ENCODE measurements around the gene SLC12A2.
A peak's percentile ranks its signal among the peaks of the same experiment; 100 is the strongest.

Gene SLC12A2

GRCh38 chr5:128082551-128083032 lies 974 bp upstream of the SLC12A2 start:
- Mint-ChIP-seq H3K27ac (peak overlapping the region; percentile 93), H3K36me3 (peaks cover 4% of the 10 kb centered on the region), H3K4me1 (peaks cover 38% of the 10 kb centered on the region), H3K9me3 (no peaks in the 10 kb centered on the region), H3K27me3 (no peaks in the 10 kb centered on the region), H3K4me3 (peak overlapping the region; percentile 89)
- ATAC-seq (ENCODE audit: low read depth), result peak; percentile 23
- DNase-seq (ENCODE audit: low spot score in 2 of 2), result no peak

GRCh38 chr5:128083811-128084227 lies 253 bp downstream of the SLC12A2 start:
- peak; percentile 24 for ATAC-seq (ENCODE audit: low read depth)

DNA sequence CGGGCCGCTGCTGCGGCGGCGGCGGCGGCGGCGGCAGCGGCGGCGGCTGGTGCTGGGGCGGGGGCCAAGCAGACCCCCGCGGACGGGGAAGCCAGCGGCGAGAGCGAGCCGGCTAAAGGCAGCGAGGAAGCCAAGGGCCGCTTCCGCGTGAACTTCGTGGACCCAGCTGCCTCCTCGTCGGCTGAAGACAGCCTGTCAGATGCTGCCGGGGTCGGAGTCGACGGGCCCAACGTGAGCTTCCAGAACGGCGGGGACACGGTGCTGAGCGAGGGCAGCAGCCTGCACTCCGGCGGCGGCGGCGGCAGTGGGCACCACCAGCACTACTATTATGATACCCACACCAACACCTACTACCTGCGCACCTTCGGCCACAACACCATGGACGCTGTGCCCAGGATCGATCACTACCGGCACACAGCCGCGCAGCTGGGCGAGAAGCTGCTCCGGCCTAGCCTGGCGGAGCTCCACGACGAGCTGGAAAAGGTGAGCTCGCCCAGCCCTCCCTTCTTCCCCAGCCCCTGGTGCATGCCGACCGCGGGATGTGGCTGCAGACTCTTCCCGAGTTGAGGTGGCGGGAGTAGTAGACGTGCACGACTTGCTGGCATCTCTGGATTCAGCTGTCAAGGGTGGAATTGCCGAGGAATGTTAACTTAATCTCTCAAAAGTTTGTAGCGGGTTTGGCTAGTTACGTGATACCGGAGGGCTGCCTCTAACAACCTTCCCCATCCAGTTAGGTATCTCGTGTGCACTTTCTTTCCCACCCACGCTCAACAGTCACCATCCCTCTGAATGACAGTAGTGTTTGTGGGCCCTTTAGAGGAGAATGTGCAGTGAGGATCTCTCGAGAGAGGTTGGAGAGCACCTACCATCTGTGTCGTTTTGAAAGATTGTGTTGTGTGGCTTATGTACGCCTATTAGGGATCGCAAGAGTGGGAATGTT lies 932 bp downstream of the SLC12A2 start:
- Mint-ChIP-seq H3K27ac (peak overlapping the region; percentile 83), H3K4me3 (peak overlapping the region; percentile 90), H3K4me1 (peaks cover 36% of the 10 kb centered on the region), H3K36me3 (peaks cover 8% of the 10 kb centered on the region), H3K9me3 (no peaks in the 10 kb centered on the region), H3K27me3 (no peaks in the 10 kb centered on the region)
- ATAC-seq (ENCODE audit: low read depth) (no peak), DNase-seq (ENCODE audit: low spot score in 2 of 2) (peak; percentile 18 to 44)

More at GRCh38 chr5:128083811-128084227, 253 bp downstream of the SLC12A2 start:
- Mint-ChIP-seq H3K4me3 (peak overlapping the region; percentile 89), H3K27ac (no peak overlapping the region), H3K36me3 (peaks cover 8% of the 10 kb centered on the region), H3K27me3 (no peaks in the 10 kb centered on the region), H3K9me3 (no peaks in the 10 kb centered on the region), H3K4me1 (peaks cover 40% of the 10 kb centered on the region)
- DNase-seq (ENCODE audit: low spot score in 2 of 2), result no peak

- Mint-ChIP-seq H3K9me3 (no peaks in the 10 kb centered on the region), H3K4me3 (peak overlapping the region; percentile 90), H3K27ac (peak overlapping the region; percentile 83), H3K4me1 (peaks cover 33% of the 10 kb centered on the region), H3K36me3 (peaks cover 9% of the 10 kb centered on the region), H3K27me3 (no peaks in the 10 kb centered on the region)
- ATAC-seq (ENCODE audit: low read depth), result no peak
- DNase-seq (ENCODE audit: low spot score in 2 of 2), result no peak
These were observed 1.8 kb downstream of the SLC12A2 start for GRCh38 chr5:128085413-128085812.

DNA sequence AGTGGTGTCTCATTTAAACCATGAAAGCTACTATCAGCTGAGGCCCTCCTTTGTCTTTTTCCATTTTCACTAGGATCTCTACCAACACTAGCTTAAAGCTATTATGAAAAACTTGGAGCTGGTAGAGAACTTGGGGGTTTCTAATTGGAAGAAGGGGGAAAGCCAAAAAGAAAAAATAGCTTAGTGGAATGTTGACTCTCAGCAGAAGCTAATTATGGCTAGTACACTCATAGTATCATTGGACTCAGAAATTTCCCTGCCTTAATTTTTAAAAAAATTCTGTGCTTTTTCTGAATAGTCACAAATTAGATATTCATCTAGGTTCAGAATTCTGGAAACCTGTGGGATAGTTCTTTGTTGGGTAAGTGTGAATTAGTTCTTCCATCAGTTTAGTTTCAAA lies 8.0 kb downstream of the SLC12A2 start:
- H3K4me1 Mint-ChIP-seq, result peaks cover 33% of the 10 kb centered on the region
- DNase-seq (ENCODE audit: low spot score in 2 of 2) (no peak), ATAC-seq (ENCODE audit: low read depth) (no peak)
- H3K9me3 Mint-ChIP-seq, result peaks cover 2% of the 10 kb centered on the region
- H3K27ac Mint-ChIP-seq, result no peak overlapping the region
- no peak overlapping the region for H3K4me3 Mint-ChIP-seq
- no peaks in the 10 kb centered on the region for H3K27me3 Mint-ChIP-seq
- H3K36me3 Mint-ChIP-seq, result peaks cover 28% of the 10 kb centered on the region

DNA sequence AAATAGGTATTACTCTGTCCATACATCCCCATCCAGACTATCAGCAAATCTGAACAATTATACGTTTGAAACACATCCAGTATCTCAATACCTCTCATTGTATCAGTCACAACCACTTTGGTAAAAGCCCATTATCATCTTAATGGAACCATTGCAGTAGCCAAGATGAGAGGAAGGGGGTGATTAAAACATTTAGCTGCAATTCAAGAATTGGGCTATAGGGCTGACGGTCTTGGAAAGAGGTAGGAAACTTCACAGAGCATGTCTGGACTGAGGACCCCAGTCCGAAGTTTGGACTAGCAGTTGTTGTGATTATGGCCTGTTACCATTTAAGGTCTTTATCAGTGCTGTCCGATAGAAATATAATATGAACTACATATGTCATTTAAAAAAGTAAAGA lies 8.6 kb downstream of the SLC12A2 start:
- ATAC-seq (ENCODE audit: low read depth), result no peak
- H3K4me1 Mint-ChIP-seq, result peaks cover 31% of the 10 kb centered on the region
- H3K9me3 Mint-ChIP-seq, result peaks cover 2% of the 10 kb centered on the region
- no peak overlapping the region for H3K4me3 Mint-ChIP-seq
- H3K27ac Mint-ChIP-seq, result no peak overlapping the region
- H3K36me3 Mint-ChIP-seq, result peaks cover 30% of the 10 kb centered on the region
- H3K27me3 Mint-ChIP-seq, result no peaks in the 10 kb centered on the region
- DNase-seq (ENCODE audit: low spot score in 2 of 2), result no peak

DNA sequence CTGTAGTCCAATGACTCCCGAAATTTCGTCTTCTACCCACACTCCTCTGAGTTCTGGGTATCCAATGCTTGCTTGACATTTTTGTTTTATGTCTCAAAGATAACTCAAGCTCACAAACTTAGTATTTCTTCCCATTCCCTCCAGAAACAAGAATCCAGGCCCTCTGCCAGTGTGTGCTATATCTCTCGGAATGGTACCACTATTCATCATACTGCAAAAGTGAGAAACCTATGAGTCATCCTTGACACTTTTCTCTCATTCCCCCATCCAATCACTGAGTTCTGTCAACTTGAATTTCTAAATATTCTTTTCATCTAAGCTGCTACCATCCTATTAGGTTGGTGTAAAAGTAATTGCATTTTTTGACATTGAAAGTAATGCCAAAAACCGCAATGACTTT lies 9.8 kb downstream of the SLC12A2 start:
- ATAC-seq (ENCODE audit: low read depth), result no peak
- Mint-ChIP-seq H3K4me3 (no peak overlapping the region), H3K27ac (peak overlapping the region; percentile 5), H3K9me3 (peaks cover 7% of the 10 kb centered on the region), H3K4me1 (peaks cover 21% of the 10 kb centered on the region), H3K36me3 (peaks cover 30% of the 10 kb centered on the region), H3K27me3 (no peaks in the 10 kb centered on the region)
- DNase-seq (ENCODE audit: low spot score in 2 of 2), result no peak

DNA sequence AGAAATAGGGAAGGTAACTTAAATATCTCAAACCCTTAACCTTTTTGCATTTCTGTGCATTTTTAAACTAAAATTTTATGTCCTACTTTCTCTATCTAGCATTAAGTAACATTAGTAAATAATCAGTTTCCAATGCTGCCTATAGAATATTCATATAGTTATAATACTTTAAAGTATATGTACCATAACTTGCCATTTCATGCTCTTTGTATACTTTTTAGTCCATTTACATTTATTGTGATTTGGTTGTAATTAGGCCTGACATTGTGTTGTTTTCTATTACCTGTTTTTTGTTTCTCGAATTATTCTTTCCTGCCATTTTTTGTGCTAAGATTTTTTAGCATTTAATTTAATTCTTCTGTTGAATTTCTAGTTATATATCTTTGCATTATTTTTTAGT lies 13.7 kb downstream of the SLC12A2 start:
- Mint-ChIP-seq H3K4me1 (peaks cover 10% of the 10 kb centered on the region), H3K27me3 (no peaks in the 10 kb centered on the region), H3K4me3 (no peak overlapping the region), H3K27ac (no peak overlapping the region), H3K36me3 (peaks cover 30% of the 10 kb centered on the region), H3K9me3 (peaks cover 10% of the 10 kb centered on the region)
- ATAC-seq (ENCODE audit: low read depth) (no peak), DNase-seq (ENCODE audit: low spot score in 2 of 2) (no peak)

GRCh38 chr5:128097781-128098180 lies 14.2 kb downstream of the SLC12A2 start:
- ATAC-seq (ENCODE audit: low read depth) (no peak), DNase-seq (ENCODE audit: low spot score in 2 of 2) (no peak)
- Mint-ChIP-seq H3K4me1 (peaks cover 9% of the 10 kb centered on the region), H3K36me3 (peaks cover 30% of the 10 kb centered on the region), H3K9me3 (peaks cover 10% of the 10 kb centered on the region), H3K4me3 (no peak overlapping the region), H3K27ac (no peak overlapping the region), H3K27me3 (no peaks in the 10 kb centered on the region)

GRCh38 chr5:128099944-128100343 lies 16.4 kb downstream of the SLC12A2 start:
- no peaks in the 10 kb centered on the region for H3K27me3 Mint-ChIP-seq
- H3K4me3 Mint-ChIP-seq, result no peak overlapping the region
- ATAC-seq (ENCODE audit: low read depth), result no peak
- no peaks in the 10 kb centered on the region for H3K4me1 Mint-ChIP-seq
- no peak overlapping the region for H3K27ac Mint-ChIP-seq
- peaks cover 19% of the 10 kb centered on the region for H3K36me3 Mint-ChIP-seq
- DNase-seq (ENCODE audit: low spot score in 2 of 2), result no peak
- peaks cover 8% of the 10 kb centered on the region for H3K9me3 Mint-ChIP-seq

DNA sequence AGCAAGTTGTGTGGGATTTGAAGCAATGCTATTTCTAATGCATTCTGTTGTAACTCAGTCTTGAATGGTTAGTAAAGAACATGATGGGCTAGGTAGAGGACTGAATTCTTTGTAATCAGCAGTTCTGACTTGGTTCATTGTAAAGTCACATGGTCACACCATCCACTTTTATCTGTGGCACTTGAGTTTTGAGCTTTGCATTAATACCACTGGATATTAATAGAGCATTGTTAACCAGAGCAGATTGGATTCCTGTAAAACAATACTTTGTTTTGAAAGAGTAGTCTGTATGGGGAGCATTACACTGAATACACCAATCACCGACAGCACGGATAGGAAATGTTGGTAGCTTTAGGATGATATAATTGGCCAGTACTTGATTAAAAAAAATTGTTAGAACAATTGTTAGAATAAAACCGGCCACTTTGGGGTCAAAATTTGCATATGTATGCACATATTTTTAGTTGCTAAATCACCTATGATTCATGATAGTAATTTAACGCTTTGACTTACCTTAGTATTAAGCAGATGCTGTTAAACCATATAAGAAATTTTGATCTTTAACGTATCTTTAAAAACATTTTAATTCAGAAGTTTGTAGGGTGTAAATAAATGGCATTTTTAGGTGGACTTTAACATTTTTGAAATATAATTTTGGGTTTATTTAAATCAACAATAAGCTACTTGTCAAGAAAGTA lies 17.4 kb downstream of the SLC12A2 start:
- Mint-ChIP-seq H3K4me1 (peaks cover 5% of the 10 kb centered on the region), H3K36me3 (peaks cover 19% of the 10 kb centered on the region), H3K27me3 (no peaks in the 10 kb centered on the region), H3K27ac (no peak overlapping the region), H3K9me3 (peaks cover 8% of the 10 kb centered on the region), H3K4me3 (no peak overlapping the region)
- ATAC-seq (ENCODE audit: low read depth) (no peak), DNase-seq (ENCODE audit: low spot score in 2 of 2) (no peak)

DNA sequence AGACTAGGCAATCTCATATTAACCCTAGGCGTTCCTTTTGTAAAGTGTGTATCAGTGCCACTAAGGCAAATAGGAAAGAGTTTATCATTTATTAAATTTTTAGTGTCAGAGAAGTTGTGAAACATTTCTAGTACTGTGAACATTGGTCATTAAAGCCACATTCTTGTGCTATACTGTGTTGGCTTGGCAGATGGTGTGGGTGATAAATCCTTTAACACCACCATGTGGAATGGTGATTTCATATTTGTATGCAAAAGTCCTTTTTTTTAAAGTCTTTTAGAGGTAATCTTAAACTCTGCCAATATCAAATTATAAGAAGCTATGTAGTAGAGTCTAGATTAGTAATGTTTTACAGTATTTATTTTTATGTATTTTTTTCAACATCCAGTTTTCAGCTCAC lies 18.1 kb downstream of the SLC12A2 start:
- H3K36me3 Mint-ChIP-seq, result peaks cover 17% of the 10 kb centered on the region
- peaks cover 8% of the 10 kb centered on the region for H3K9me3 Mint-ChIP-seq
- H3K4me1 Mint-ChIP-seq, result peaks cover 5% of the 10 kb centered on the region
- no peak overlapping the region for H3K4me3 Mint-ChIP-seq
- no peak for ATAC-seq (ENCODE audit: low read depth)
- no peaks in the 10 kb centered on the region for H3K27me3 Mint-ChIP-seq
- no peak for DNase-seq (ENCODE audit: low spot score in 2 of 2)
- no peak overlapping the region for H3K27ac Mint-ChIP-seq

DNA sequence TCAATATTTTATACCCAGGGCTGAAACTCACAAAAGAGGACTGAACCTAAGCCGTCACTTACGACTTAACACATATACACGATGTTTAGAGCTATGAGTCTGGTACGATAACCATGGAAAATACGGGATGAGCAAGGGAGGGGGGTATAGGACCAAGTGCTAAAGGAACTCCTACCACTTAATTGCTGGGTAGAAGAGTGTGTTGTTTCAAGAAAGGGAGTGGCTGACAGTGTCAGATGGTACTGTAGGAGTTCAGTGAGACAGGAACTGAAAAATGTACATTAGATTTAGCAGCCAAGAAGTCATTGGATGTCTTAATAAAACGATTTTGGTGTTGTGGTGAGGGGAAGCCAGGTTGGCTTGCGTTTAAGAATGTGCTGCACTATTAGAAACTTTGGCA lies 21.6 kb downstream of the SLC12A2 start:
- Mint-ChIP-seq H3K27ac (peak overlapping the region; percentile 50), H3K36me3 (peaks cover 6% of the 10 kb centered on the region), H3K27me3 (no peaks in the 10 kb centered on the region), H3K4me1 (peaks cover 9% of the 10 kb centered on the region), H3K4me3 (no peak overlapping the region), H3K9me3 (no peaks in the 10 kb centered on the region)
- ATAC-seq (ENCODE audit: low read depth) (no peak), DNase-seq (ENCODE audit: low spot score in 2 of 2) (no peak)

- no peak overlapping the region for H3K4me3 Mint-ChIP-seq
These were observed 25.6 kb downstream of the SLC12A2 start for GRCh38 chr5:128109138-128109537.

More at GRCh38 chr5:128109138-128109537, 25.6 kb downstream of the SLC12A2 start:
- Mint-ChIP-seq H3K4me1 (peaks cover 11% of the 10 kb centered on the region), H3K9me3 (no peaks in the 10 kb centered on the region), H3K27me3 (no peaks in the 10 kb centered on the region), H3K27ac (no peak overlapping the region), H3K36me3 (peaks cover 21% of the 10 kb centered on the region)
- DNase-seq (ENCODE audit: low spot score in 2 of 2) (no peak), ATAC-seq (ENCODE audit: low read depth) (no peak)
